ENCODE results near the gene TBC1D24.
A peak's percentile ranks its signal among the peaks of the same experiment; 100 is the strongest.

The TBC1D24 gene

GRCh38 chr16:2511996-2512734, 37.2 kb downstream of the TBC1D24 start:
- H3K27ac ChIP-seq: peak overlapping the region in 2 of 11 experiments; percentile 98 to 99; a peak in 1 of 22 replicates

GRCh38 chr16:2512735-2513404, 37.9 kb downstream of the TBC1D24 start:
- Histone ChIP-seq H3K9me3 (replicated peaks in 1 of 11) (no peaks in the 10 kb centered on the region), H3K4me1 (peaks cover 60 to 82% (median 75%) of the 10 kb centered on the region in 10 experiments), H3K9ac (peak overlapping the region; percentile 92 to 100 (median 97); a peak in 18 of 22 replicates), H3K27me3 (no peaks in the 10 kb centered on the region), H3K4me2 (peak overlapping the region; percentile 85 to 100 (median 96)), H3K27ac (peak overlapping the region in 10 of 11 experiments; percentile 92 to 99 (median 98); a peak in 20 of 22 replicates), H3K36me3 (peaks cover 0 to 19% (median 5%) of the 10 kb centered on the region in 11 experiments; a peak in 8 of 22 replicates), H4K20me1 (peaks cover 35 to 67% (median 41%) of the 10 kb centered on the region in 11 experiments), H3K4me3 (peak overlapping the region; percentile 84 to 99 (median 92))
- TF ChIP-seq Cebpa-rat (IDR thresholded peaks at IDR 0.05): no peak

More at GRCh38 chr16:2511996-2512734, 37.2 kb downstream of the TBC1D24 start:
- H3K9me3 ChIP-seq (replicated peaks in 1 of 11): no peaks in the 10 kb centered on the region
- peak overlapping the region in 3 of 11 experiments; percentile 95 to 97 (median 97); a peak in 5 of 22 replicates for H3K9ac ChIP-seq
- no peak overlapping the region for H3K4me3 ChIP-seq
- H3K4me1 ChIP-seq: peaks cover 60 to 82% (median 77%) of the 10 kb centered on the region in 10 experiments
- no peaks in the 10 kb centered on the region for H3K27me3 ChIP-seq
- peak overlapping the region in 10 of 11 experiments; percentile 85 to 100 (median 94); a peak in 15 of 22 replicates for H3K4me2 ChIP-seq
- H4K20me1 ChIP-seq: peaks cover 28 to 67% (median 40%) of the 10 kb centered on the region in 11 experiments
- TF ChIP-seq Cebpa-rat (IDR thresholded peaks at IDR 0.05): no peak
- peaks cover 0 to 18% (median 5%) of the 10 kb centered on the region in 11 experiments; a peak in 6 of 22 replicates for H3K36me3 ChIP-seq

- peaks cover 0 to 25% (median 9%) of the 10 kb centered on the region in 11 experiments; a peak in 13 of 22 replicates for H3K36me3 ChIP-seq
- no peak for TF ChIP-seq Cebpa-rat (IDR thresholded peaks at IDR 0.05)
- H3K9ac ChIP-seq: peak within 1 kb of the TSS; percentile 92 to 100 (median 97)
- peaks cover 43 to 70% (median 48%) of the 10 kb centered on the region in 11 experiments for H4K20me1 ChIP-seq
- H3K27me3 ChIP-seq: no peaks in the 10 kb centered on the region
- H3K4me3 ChIP-seq: peak within 1 kb of the TSS; percentile 84 to 99 (median 92)
- peak within 1 kb of the TSS; percentile 92 to 99 (median 98) for H3K27ac ChIP-seq
- no peaks in the 10 kb centered on the region for H3K9me3 ChIP-seq (replicated peaks in 1 of 11)
- H3K4me2 ChIP-seq: peak within 1 kb of the TSS; percentile 85 to 100 (median 98)
- H3K4me1 ChIP-seq: peaks cover 68 to 83% (median 78%) of the 10 kb centered on the region in 10 experiments
Measured at GRCh38 chr16:2513405-2514332, 38.7 kb downstream of the TBC1D24 start, which contains the start of gene ATP6V0C. Gene ATP6V0C, plus strand, starts transcription at chr16:2513952. Its CDS starts 152 bp downstream, at chr16:2514104.

- H3K27me3 ChIP-seq: no peaks in the 10 kb centered on the region
- TF ChIP-seq Cebpa-rat (IDR thresholded peaks at IDR 0.05): no peak
- peak overlapping the region; percentile 92 to 100 (median 97) for H3K9ac ChIP-seq
- H3K4me2 ChIP-seq: peak overlapping the region; percentile 85 to 100 (median 98)
- H3K9me3 ChIP-seq (replicated peaks in 1 of 11): no peaks in the 10 kb centered on the region
- peaks cover 72 to 84% (median 79%) of the 10 kb centered on the region in 10 experiments for H3K4me1 ChIP-seq
- peaks cover 52 to 73% (median 52%) of the 10 kb centered on the region in 11 experiments for H4K20me1 ChIP-seq
- peaks cover 6 to 34% (median 18%) of the 10 kb centered on the region in 11 experiments; a peak in 19 of 22 replicates for H3K36me3 ChIP-seq
- H3K4me3 ChIP-seq: peak overlapping the region; percentile 84 to 99 (median 92)
- H3K27ac ChIP-seq: peak overlapping the region; percentile 92 to 99 (median 98)
Measured at GRCh38 chr16:2514333-2515179, 39.6 kb downstream of the TBC1D24 start.

DNA sequence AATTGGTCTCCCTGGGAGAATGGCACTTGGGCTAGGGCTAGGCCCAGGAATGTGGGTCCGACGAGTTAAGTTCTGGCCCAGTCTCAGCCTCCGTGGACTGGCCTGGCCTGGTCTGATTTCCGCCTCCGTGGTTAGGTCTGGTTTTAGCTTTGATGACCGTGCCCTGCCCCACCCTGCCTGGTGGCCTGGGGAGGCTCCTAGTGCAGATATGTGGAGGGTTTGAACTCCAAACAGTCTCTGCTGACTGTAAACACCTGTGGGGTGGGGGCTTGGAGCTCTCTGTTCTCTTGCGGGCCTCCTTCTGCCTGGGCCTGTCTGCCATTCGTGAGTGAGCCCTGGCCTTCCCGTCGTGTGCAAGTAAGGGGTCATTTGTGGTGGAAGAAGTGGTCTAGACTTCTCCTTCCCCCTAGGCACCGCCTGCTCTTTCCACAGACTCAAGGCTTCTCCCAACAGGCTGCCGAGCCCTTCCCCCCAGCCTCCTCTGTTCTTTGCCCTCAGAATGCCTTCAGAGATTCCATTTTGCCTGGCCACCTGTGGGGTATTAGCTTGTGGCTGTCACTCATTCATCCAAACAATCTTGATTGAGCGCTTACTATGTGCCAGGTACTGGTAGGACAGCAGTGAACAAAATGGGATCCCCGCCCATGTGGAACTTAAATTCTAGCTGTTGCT, 40.4 kb downstream of the TBC1D24 start:
- Histone ChIP-seq H3K27ac (peak overlapping the region; percentile 92 to 99 (median 98)), H3K27me3 (no peaks in the 10 kb centered on the region), H4K20me1 (peaks cover 52 to 69% (median 54%) of the 10 kb centered on the region in 11 experiments)

GRCh38 chr16:2516391-2517240, 41.7 kb downstream of the TBC1D24 start:
- Histone ChIP-seq H3K4me2 (peak overlapping the region; percentile 85 to 100 (median 98)), H3K9ac (peak overlapping the region; percentile 54 to 100 (median 97); a peak in 21 of 22 replicates), H3K4me1 (peaks cover 66 to 78% (median 72%) of the 10 kb centered on the region in 10 experiments)

More for the DNA sequence above, 40.4 kb downstream of the TBC1D24 start:
- peaks cover 66 to 78% (median 74%) of the 10 kb centered on the region in 10 experiments for H3K4me1 ChIP-seq
- peak overlapping the region; percentile 85 to 100 (median 98) for H3K4me2 ChIP-seq
- TF ChIP-seq Cebpa-rat (IDR thresholded peaks at IDR 0.05): no peak
- H3K9me3 ChIP-seq (replicated peaks in 1 of 11): no peaks in the 10 kb centered on the region
- H3K4me3 ChIP-seq: peak overlapping the region; percentile 84 to 99 (median 92)
- H3K36me3 ChIP-seq: peaks cover 7 to 35% (median 19%) of the 10 kb centered on the region in 11 experiments; a peak in 19 of 22 replicates
- peak overlapping the region; percentile 92 to 100 (median 97) for H3K9ac ChIP-seq

More at GRCh38 chr16:2516391-2517240, 41.7 kb downstream of the TBC1D24 start:
- Histone ChIP-seq H3K9me3 (replicated peaks in 1 of 11) (no peaks in the 10 kb centered on the region), H3K4me3 (peak overlapping the region in 8 of 10 experiments; percentile 21 to 99 (median 92); a peak in 13 of 20 replicates), H4K20me1 (peaks cover 60 to 79% (median 63%) of the 10 kb centered on the region in 11 experiments), H3K27me3 (no peaks in the 10 kb centered on the region), H3K27ac (peak overlapping the region in 10 of 11 experiments; percentile 14 to 99 (median 98); a peak in 18 of 22 replicates), H3K36me3 (peaks cover 7 to 35% (median 20%) of the 10 kb centered on the region in 11 experiments; a peak in 19 of 22 replicates)
- TF ChIP-seq Cebpa-rat (IDR thresholded peaks at IDR 0.05): no peak

All from BLaER1 treated with 17β-estradiol and CSF1 and Interleukin-3, amounts not matched to agents 10 nM and 100 nM (cell line).